Sigmoid colon (tissue), 4 donors: ENCODE data around the gene POLRMT.

Source experiments
- CTCF ChIP-seq, 4 experiments: fragments of 450-650 bp in 3 of 4; fragments of 200-600 bp in 1 of 4; IDR thresholded peaks; one replicate each; pipeline ENCODE4 v1.5.1; 2016 to 2019; ENCODE audit warnings: antibody characterized with exemption in 4 of 4, mild to moderate bottlenecking in 3 of 4, moderate library complexity in 2 of 4
- POLR2A ChIP-seq, 2 donors: fragments of 450-650 bp; IDR thresholded peaks; one replicate each; pipeline ENCODE4 v1.6.1; 2016; ENCODE audit warnings: antibody characterized with exemption in 2 of 2, mild to moderate bottlenecking in 2 of 2, moderate library complexity in 2 of 2
- POLR2AphosphoS5 ChIP-seq, 4 donors: sonication (generic); formaldehyde crosslinking; IDR thresholded peaks; one replicate each; pipeline ENCODE4 v1.6.1; 2017; ENCODE audit warnings: antibody characterized with exemption in 4 of 4

GRCh38 chr19:662207-662961 is 29.0 kb upstream of the POLRMT start:
- TF ChIP-seq CTCF (IDR thresholded peaks at IDR 0.05) (no peak), POLR2AphosphoS5 (IDR thresholded peaks at IDR 0.05) (no peak), POLR2A (IDR thresholded peaks at IDR 0.05) (no peak)
